Osteoblast (primary cell): ENCODE measurements around the gene CSRNP3. TPM values are rescaled to one million over a fixed set of nuclear protein-coding genes. Genes with fewer than 3 reads are reported as not detected.

ENCODE experiments used
- DNase-seq: peaks from one replicate; pipeline ENCODE4 v3.0.0; 2011; ENCODE audit warnings: low spot score, mixed read lengths; ENCODE audit not compliant: insufficient read length; ENCODE audit errors: missing footprints
- H2AFZ ChIP-seq: 2 replicates; pipeline ENCODE4 v1.6.0; 2011; ENCODE audit warnings: mild to moderate bottlenecking, low read length
- H3K27ac ChIP-seq: 2 replicates; pipeline ENCODE4 v1.5.1; 2011; ENCODE audit warnings: mild to moderate bottlenecking, low read depth, low read length, moderate library complexity
- H3K27me3 ChIP-seq: 2 replicates; pipeline ENCODE4 v1.6.0; 2012; ENCODE audit warnings: mild to moderate bottlenecking, control low read depth, inconsistent platforms, low read length, moderate library complexity; ENCODE audit not compliant: insufficient read depth
- H3K36me3 ChIP-seq: 2 replicates; pipeline ENCODE4 v1.5.1; 2011; ENCODE audit warnings: mild to moderate bottlenecking, low read length, control low read depth, moderate library complexity; ENCODE audit not compliant: insufficient read depth
- H3K4me1 ChIP-seq: 2 replicates; pipeline ENCODE4 v1.5.1; 2011; ENCODE audit warnings: mild to moderate bottlenecking, low read length, control low read depth, moderate library complexity; ENCODE audit not compliant: insufficient read depth
- H3K4me2 ChIP-seq: 2 replicates; pipeline ENCODE4 v1.6.0; 2011; ENCODE audit warnings: mild to moderate bottlenecking, low read length; ENCODE audit not compliant: insufficient read depth
- H3K4me3 ChIP-seq: fragments of 200-600 bp; sonication (generic); 3 replicates; pipeline ENCODE4 v1.5.1; 2012; ENCODE audit warnings: mild to moderate bottlenecking, low read length, inconsistent platforms; ENCODE audit not compliant: insufficient read depth
- H3K79me2 ChIP-seq: 2 replicates; pipeline ENCODE4 v1.6.0; 2012; ENCODE audit warnings: mild to moderate bottlenecking, low read length, control low read depth, inconsistent platforms; ENCODE audit not compliant: insufficient read depth
- H3K9me3 ChIP-seq: 2 replicates; pipeline ENCODE4 v1.5.1; 2011; ENCODE audit warnings: low read depth, low read length, control low read depth
- H4K20me1 ChIP-seq: 2 replicates; pipeline ENCODE4 v1.6.0; 2012; ENCODE audit warnings: mild to moderate bottlenecking, low read length, control low read depth; ENCODE audit not compliant: insufficient read depth
- total RNA-seq: library from RNA; depleted of rRNA; stranded (reverse); fragments of >200 nt; gene quantifications from 2 replicates; pipeline ENCODE4 v1.2.3, GENCODE V29; 2012
- TF ChIP-seq, protein P1 (sequence below): IDR thresholded peaks from 2 replicates; pipeline ENCODE4 v1.5.1; 2011; ENCODE audit warnings: mild to moderate bottlenecking, low read depth, low read length, moderate library complexity; ENCODE audit errors: extremely low read depth

Gene CSRNP3
- total RNA-seq, 1 donor = 1.4 TPM

DNA sequence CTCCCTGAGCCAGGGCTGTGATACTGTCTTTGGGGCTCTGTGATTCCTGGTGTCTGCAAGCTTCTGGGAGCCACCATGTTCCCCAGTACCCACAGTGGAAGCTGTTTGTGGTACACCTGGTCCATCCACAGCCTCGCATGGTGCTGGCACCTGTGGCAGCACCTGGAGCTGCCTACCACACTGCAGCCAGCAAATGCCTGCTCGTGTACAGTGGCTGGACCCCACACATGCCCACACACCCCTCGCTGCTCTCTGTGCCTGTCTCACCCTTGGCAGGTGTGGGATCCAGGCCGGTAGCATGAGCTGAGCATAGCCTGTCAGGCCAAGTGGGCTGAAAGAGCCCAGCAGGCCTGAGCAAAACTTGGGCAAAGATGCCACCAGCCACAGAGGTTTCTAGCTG lies 41.8 kb upstream of the CSRNP3 start:
- DNase-seq = no peak

DNA sequence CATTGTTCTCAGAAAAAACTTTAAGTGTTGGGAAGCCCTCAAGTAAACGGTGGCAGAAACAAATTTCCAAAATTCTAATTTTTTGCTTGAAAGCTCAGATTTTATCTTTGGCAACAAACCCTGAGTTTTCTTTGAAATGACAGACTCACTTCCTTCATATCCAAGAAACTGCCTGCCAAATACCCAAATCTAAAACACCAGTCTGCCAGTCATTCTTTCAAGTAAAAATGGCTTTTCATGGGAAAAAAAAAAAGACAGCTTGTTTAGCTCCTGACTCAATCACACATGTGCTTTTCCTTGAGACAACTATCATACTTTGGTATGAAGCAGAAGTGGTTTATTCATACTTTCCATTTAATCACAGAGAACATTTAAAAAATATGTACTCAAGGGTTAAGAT lies 40.6 kb upstream of the CSRNP3 start:
- no peaks in the 10 kb centered on the region for H3K79me2 ChIP-seq
- TF ChIP-seq, protein P1, sequence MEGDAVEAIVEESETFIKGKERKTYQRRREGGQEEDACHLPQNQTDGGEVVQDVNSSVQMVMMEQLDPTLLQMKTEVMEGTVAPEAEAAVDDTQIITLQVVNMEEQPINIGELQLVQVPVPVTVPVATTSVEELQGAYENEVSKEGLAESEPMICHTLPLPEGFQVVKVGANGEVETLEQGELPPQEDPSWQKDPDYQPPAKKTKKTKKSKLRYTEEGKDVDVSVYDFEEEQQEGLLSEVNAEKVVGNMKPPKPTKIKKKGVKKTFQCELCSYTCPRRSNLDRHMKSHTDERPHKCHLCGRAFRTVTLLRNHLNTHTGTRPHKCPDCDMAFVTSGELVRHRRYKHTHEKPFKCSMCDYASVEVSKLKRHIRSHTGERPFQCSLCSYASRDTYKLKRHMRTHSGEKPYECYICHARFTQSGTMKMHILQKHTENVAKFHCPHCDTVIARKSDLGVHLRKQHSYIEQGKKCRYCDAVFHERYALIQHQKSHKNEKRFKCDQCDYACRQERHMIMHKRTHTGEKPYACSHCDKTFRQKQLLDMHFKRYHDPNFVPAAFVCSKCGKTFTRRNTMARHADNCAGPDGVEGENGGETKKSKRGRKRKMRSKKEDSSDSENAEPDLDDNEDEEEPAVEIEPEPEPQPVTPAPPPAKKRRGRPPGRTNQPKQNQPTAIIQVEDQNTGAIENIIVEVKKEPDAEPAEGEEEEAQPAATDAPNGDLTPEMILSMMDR = no peak
- H4K20me1 ChIP-seq = no peaks in the 10 kb centered on the region
- no peak overlapping the region for H3K4me2 ChIP-seq
- H3K4me3 ChIP-seq = no peak overlapping the region
- no peaks in the 10 kb centered on the region for H3K9me3 ChIP-seq
- no peaks in the 10 kb centered on the region for H3K36me3 ChIP-seq
- no peaks in the 10 kb centered on the region for H3K4me1 ChIP-seq
- H3K27me3 ChIP-seq = no peaks in the 10 kb centered on the region
- DNase-seq = no peak
- no peak overlapping the region for H3K27ac ChIP-seq
- H2AFZ ChIP-seq = no peak overlapping the region

More for the DNA sequence above, 41.8 kb upstream of the CSRNP3 start:
- Histone ChIP-seq H2AFZ (no peak overlapping the region), H3K27ac (no peak overlapping the region), H3K27me3 (no peaks in the 10 kb centered on the region), H3K4me2 (no peak overlapping the region), H3K79me2 (no peaks in the 10 kb centered on the region), H3K4me3 (no peak overlapping the region), H3K4me1 (no peaks in the 10 kb centered on the region), H3K36me3 (no peaks in the 10 kb centered on the region), H4K20me1 (no peaks in the 10 kb centered on the region), H3K9me3 (no peaks in the 10 kb centered on the region)
- TF ChIP-seq, protein P1 = no peak

DNA sequence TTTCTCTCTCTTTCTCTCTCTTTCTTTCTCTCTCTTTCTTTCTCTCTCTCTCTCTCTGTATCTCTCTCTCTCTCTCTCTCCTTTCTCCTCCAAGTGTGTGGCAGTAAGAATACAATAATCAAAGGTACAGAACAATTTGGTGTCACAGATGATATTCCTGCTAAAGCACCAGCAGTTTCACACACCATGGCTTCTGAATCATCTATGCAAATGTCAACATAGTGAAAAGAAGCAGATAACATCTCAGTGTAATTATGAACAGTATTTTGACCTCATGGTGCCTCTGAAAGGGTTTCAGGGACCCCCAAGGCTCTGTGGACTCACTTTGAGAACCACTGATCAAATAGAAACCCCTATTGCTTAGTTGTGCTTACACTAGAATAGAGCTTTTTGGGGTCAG lies 38.5 kb upstream of the CSRNP3 start:
- no peak overlapping the region for H3K4me3 ChIP-seq

DNA sequence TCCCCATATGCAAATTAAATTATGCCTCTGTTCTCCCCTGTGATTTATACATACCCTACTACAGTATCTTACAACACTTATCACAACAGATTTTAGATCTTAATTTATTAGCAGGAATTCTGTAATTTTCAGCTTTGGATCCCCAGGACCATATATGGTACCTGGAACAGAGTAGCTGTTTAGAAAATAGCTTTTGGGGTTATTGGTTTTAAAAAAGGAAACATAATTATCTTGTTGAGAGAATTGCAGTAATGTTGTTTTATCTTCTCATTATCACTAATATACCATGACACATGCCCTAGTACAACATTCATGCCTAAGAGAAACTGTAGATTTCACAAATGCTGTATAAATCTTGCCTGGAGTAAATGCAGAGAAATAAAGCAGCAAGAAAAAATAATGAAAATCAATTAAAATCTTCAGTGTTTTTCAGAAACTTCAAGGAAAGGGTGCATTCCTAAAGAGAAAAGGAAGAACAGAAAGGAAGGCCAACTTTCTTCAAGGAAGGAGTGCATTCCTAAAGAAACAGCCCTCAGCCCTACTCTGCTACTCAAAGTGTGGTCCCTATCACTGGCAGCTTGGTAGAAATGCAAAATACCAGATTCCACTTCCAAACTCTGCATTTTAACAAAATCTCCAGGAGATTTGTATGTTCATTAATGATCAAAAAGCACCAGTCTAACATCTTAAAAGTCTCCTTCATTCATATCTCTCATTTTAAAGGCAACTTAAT lies 37.1 kb upstream of the CSRNP3 start:
- H3K36me3 ChIP-seq = no peaks in the 10 kb centered on the region
- H2AFZ ChIP-seq = no peak overlapping the region
- H3K79me2 ChIP-seq = no peaks in the 10 kb centered on the region
- no peak overlapping the region for H3K4me3 ChIP-seq
- TF ChIP-seq, protein P1 = no peak
- DNase-seq = no peak
- no peaks in the 10 kb centered on the region for H3K9me3 ChIP-seq
- H3K27ac ChIP-seq = no peak overlapping the region
- no peaks in the 10 kb centered on the region for H3K4me1 ChIP-seq
- no peaks in the 10 kb centered on the region for H3K27me3 ChIP-seq
- H3K4me2 ChIP-seq = no peak overlapping the region
- H4K20me1 ChIP-seq = no peaks in the 10 kb centered on the region

More for the DNA sequence above, 38.5 kb upstream of the CSRNP3 start:
- Histone ChIP-seq H3K4me2 (no peak overlapping the region), H3K79me2 (no peaks in the 10 kb centered on the region), H3K27me3 (no peaks in the 10 kb centered on the region), H3K9me3 (no peaks in the 10 kb centered on the region), H3K4me1 (no peaks in the 10 kb centered on the region), H4K20me1 (no peaks in the 10 kb centered on the region), H3K36me3 (no peaks in the 10 kb centered on the region), H3K27ac (no peak overlapping the region), H2AFZ (no peak overlapping the region)
- TF ChIP-seq, protein P1 = no peak
- no peak for DNase-seq
